Measurements from ENCODE around the gene BIRC6.
"Not testable (repeated sequence)": the region's sequence is repeated elsewhere in the genome, so short reads cannot be mapped to it uniquely, and the experiment has no call there.

The BIRC6 gene

DNA sequence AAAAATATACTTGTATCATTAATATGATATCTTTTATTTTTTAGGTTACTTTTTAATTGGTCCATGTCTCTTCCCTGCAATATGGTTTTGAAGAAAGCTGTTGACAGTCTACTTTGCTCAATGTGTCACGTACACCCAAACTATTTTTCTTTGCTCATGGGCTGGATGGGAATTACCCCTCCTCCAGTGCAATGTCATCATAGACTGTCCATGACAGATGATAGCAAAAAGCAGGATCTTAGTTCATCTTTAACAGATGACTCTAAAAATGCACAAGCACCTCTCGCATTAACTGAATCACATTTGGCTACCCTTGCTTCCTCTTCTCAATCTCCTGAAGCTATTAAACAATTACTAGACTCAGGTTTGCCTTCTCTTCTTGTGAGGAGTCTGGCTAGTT, 158.1 kb downstream of the BIRC6 start:
- no peak for DNase-seq

DNA sequence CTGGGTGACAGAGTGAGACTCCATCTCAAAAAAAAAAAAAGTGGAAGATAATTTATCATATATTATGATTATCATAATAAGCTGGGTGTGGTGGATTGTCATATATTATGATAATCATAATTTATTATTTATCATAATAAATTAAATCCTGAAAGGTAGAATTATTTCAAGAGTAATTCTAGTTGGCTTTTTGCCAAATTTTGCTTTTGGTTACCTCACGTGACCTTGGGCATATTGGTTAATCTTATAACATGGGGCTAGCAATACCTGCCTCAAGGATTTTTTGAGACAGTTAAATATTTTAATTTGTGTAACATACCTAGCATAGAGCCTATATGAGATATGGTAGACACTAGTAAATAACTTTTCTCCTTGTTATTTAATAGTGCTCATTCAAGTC, 159.7 kb downstream of the BIRC6 start:
- no peak for DNase-seq

GRCh38 chr2:32522770-32523169, 165.9 kb downstream of the BIRC6 start:
- DNase-seq: no peak

DNA sequence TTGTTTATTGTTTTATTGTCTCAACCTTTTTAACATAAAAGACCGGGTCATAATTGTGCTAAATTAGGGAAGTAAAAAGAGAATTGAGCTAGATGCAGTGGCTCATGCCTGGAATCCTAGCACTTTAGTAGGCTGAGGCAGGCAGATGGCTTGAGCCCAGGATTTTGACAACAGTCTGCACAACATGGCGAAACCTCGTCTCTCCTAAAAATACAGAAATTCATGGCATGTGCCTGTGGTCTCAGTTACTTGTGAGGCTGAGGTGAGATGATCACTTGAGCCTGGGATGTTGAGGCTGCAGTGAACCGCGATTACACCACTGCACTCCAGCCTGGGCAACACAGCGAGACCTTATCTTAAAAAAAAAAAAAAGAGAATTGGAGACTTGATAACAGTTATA, 166.9 kb downstream of the BIRC6 start:
- DNase-seq: no peak

DNA sequence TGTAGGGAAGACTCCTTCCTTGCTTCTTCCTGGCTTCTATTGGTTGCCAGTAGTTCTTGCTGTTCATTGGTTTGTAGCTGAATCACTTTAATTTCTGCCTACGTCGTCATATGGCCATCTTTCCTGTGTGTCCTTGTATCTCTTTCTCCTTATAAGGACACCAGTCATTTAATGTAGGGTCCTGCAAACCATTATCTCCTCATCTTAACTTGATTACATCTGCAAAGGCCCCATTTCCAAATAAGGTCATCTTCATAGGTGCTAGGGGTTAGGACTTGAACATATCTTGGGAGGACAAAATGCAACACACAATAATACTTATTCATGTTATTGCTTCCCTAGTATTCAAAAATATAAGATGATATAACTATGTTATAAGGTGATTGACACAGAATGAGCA, 175.5 kb downstream of the BIRC6 start:
- DNase-seq: no peak

GRCh38 chr2:32532961-32533360, 176.1 kb downstream of the BIRC6 start:
- no peak for DNase-seq

GRCh38 chr2:32534831-32535230, 178.0 kb downstream of the BIRC6 start:
- no peak for DNase-seq

- DNase-seq: no peak
Observed at GRCh38 chr2:32538735-32539134, 181.9 kb downstream of the BIRC6 start.

DNA sequence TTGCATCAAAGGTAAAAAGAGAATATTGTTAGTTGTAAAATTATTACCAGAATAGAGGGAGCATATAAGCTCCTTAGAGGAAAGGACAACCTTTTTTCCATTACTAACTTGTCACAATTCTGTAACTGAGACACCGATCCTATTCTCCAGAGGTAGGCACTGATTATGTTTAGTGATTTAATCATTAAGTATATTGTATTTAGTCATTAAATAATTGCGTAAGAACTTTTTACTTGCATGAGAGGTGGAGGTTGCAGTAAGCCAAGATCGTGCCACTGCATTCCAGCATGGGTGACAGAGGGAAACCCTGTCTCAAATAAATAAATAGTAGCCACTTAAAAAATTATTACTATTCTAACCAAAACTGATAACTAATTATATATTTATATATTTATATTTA, 195.7 kb downstream of the BIRC6 start:
- DNase-seq: not testable (repeated sequence)

GRCh38 chr2:32553829-32554432, 197.1 kb downstream of the BIRC6 start:
- peak; percentile 12 for DNase-seq

DNA sequence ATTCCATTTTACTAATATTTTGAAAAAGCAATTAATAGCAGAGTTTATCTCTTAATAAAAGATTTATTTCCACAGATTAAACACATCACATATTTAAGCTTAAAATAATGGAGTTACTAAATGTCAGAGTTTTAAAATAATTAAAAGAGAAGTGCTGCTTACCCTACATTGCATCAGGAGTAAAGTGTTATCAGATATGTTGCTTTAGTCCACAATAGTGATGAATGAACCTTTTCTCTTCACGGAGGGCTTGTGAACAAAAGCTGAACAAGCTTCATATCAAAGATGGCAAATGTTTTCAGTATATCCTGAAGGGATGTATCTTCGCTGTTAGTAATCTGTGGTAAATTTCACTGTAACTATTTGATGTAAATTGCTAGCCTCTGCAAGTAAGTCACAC, 201.7 kb downstream of the BIRC6 start:
- DNase-seq: no peak

DNA sequence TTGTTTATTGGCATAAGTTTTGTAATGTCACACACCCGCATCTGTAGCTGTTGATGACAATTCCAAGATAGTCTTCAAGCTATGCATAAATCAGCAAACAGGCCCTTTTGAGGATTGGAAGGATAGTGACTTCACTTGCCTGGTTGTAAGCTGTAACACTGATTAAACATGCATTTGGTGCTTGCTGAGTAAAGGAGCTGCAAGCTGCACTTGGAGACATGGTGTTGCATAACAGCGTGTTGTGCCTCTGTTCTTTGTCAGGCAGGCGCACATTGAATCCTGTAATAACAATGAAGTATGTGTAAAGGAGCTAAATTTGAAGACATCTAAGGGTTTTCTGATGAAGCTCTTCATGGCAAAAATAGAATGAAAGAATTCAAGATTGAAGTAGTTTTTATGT, 202.3 kb downstream of the BIRC6 start:
- DNase-seq: no peak

- DNase-seq: no peak
Observed at GRCh38 chr2:32562906-32563305, 206.1 kb downstream of the BIRC6 start.

DNA sequence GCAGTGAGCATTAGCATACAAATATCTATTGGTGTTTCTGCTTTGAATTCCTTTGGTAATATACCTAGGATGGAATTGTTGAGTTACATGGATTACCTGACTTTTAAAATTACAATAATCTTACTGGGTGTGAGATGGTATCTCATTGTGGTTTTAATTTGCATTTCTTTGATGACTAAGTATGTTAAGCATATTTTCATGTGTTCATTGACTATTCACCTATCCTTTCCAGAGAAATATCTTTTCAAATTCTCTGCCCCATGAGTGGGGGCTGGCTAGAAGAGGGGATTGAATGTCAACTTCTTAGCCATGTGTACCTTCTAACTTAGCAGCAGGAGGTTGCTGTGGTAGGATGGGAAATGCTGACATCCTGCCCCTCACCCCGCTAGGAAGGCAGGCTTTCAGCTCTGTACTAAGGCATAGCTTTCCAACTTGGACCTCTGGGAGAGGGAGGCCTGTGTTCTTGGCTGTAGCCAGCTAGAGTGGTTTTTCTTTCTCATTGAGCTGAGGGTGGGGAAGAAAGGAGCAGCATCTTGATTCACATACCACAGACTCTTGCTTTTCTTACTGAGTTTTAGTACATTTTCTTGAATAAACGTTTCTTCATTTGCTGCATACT, 207.7 kb downstream of the BIRC6 start:
- no peak for DNase-seq

DNA sequence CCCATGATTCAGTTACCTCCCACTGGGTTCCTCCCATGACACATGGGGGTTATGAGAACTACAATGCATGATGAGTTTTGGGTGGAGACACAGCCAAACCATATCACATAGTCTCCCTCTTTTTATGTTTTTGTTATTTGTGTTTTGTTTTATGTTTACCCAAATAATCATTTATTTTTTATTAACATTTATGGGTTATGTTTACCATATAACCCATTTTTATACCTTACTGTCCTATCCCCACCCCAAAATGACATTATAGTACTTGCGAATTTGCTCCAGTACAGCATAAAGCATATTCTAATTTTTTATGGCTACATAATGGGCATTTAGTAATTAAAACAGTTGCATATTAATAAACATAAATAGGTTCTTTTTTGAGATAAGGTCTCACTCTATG, 209.1 kb downstream of the BIRC6 start:
- DNase-seq: no peak

GRCh38 chr2:32572030-32572429, 215.2 kb downstream of the BIRC6 start:
- DNase-seq: no peak

DNA sequence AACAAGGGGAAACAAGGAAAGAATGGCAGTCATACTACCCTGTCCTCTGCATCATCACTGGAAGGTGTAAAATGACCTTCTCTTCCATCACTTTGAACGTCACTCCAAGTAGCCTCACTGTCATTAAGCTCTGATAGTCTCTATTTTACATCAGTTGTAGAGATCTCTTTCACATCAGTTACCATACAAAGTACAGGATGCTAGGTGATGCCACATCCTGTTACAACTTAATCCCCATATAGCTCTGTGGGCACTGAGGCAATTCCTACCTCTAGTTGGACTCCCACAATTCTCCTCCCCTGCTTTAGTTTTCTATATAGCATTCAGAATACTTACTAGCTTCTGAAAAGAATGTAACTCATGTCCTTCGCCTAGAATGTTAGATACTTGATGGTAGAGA, 215.9 kb downstream of the BIRC6 start:
- no peak for DNase-seq

DNA sequence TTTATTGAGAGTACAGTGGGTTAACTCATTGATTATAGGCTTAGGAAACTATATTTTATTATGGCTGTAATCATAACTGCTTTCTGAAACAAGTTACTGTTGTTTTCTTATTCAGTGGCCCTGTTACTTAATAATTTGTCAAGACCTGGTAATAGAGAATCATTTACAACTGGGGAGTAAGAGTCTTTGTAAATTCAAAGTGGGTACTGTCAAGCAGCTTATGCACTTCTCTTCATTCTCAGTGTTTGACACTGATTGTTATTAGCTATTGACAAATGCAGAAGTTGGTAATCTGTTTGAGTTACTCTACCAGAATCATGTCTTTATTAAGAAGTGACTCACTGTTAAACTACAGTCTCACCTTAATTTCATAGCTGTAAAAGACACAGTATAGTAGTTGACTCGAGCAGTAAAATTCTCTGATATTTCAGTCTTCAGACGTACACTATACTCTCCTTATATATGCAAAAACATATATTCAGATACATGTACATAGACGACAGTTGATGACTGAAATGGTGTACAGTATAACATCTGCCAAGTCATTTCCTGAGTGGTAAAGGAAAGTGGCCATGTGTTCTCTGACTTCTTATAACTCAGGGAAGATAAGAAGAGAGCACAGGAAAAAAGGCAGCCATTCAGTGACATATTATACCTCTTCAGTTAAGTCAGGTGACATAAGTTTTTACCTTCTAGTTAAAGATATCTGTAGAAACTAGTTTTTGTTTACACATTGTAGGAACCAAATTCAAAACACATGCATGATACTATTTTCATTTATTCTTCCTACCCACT, 235.0 kb downstream of the BIRC6 start:
- no peak for DNase-seq

DNA sequence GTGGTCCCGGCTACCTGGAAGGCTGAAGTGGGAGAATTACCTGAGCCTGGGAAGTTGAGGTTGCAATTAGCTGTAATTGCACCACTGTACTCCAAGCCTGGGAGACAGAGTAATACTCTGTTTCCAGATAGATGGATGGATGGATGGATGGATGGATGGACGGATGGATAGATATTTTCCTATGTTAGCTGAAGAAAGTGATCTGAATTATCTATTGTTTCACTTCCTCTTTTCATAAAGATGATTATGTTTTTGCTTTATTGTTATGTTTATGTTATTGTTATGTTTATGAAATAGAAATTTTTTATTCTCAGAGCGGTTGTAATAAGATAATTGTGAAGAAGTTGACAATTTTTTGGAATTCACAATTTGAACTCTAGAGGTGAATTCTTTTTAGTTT, 237.8 kb downstream of the BIRC6 start:
- DNase-seq: no peak

GRCh38 chr2:32611366-32611765, 254.5 kb downstream of the BIRC6 start:
- DNase-seq: no peak

- DNase-seq: no peak
Observed at GRCh38 chr2:32611771-32612170, 254.9 kb downstream of the BIRC6 start.

DNA sequence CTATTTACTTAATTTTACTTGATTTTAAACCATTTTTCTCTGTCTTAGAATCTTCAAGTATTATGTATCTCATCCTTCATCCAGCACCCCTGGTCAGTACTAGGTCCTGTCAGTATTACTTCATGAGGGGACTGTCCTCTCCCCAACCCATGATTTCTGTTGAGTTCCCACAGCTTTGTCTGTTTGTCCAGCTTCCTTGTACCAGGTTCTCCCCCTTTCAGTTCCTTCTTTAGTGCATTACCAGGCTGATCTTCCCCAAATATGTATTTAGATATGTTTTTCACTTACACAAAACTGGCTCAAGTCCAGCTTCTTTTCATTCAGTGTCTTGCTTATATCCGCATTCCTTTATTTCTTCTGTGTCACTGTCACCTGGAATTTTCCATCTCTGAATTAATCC, 257.3 kb downstream of the BIRC6 start:
- DNase-seq: no peak

DNA sequence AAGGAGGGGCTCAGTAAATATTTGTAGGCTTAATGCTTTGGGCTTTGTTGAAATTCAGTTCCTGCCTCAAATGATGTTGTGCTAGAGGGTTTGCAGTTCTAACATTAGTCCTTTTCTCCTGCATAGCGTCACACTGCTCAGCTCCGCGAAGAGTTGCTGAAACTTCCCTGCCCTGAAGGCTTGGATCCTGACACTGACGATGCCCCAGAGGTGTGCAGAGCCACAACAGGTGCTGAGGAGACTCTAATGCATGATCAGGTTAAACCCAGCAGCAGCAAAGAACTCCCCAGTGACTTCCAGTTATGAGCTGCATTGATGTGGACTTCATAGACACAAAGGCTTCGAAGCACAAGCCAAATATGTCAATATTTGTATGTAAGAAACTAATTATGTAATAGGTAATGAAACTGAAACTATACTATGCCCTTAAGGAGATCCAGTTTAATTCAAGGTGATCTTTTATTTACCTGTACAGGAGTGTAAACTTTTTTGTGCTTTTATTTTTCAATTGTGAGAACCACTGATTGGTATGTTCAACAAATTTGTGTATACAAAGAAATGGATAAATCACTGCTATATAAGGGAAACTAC, 260.9 kb downstream of the BIRC6 start:
- no peak for DNase-seq

Data from NCI-H526 treated with DMSO at 0.1 percent for 48 hours (cell line).